Endothelial cell of umbilical vein (primary cell): ENCODE results near the gene LRRC8C. TPM values are rescaled to one million over a fixed set of nuclear protein-coding genes. Genes with fewer than 3 reads are reported as not detected.

ENCODE experiments used
- BruUV-seq: library from RNA; stranded (reverse); fragments of 400-500 nt; replicated peaks from 2 replicates; lab custom pipeline; 2021; lab: Mats Ljungman, UMichigan
- CTCF ChIA-PET: fragments of 300-600, 350-600 bp; sonication (Branson Sonifier 250); formaldehyde crosslinking; loops from one replicate; lab custom pipeline; 2021; ENCODE audit warnings: antibody characterized with exemption, inconsistent platforms; lab: Charles Lee
- POLR2A ChIA-PET: fragments of 300-600, 350-600 bp; sonication (Branson Sonifier 250); formaldehyde crosslinking; loops from one replicate; lab custom pipeline; 2021; ENCODE audit warnings: antibody characterized with exemption, inconsistent platforms; lab: Charles Lee
- DNase-seq: peaks from one replicate; pipeline ENCODE4 v3.0.0-alpha.2; 2011; ENCODE audit warnings: low read depth, low spot score
- FAIRE-seq: peaks from 2 replicates; lab custom pipeline; 2011; peaks lifted over from hg19 to GRCh38; lab: Jason Lieb, UNC
- H2AFZ ChIP-seq: 2 replicates; pipeline ENCODE4 v1.6.0; 2012; ENCODE audit warnings: low read depth, low read length, control low read depth, inconsistent platforms
- H3K27ac ChIP-seq: 2 replicates; pipeline ENCODE4 v1.5.1; 2011; ENCODE audit warnings: low read depth, mild to moderate bottlenecking, control low read depth, low read length, moderate library complexity; ENCODE audit not compliant: insufficient read depth
- H3K27me3 ChIP-seq, 2 experiments: 2 replicates each; pipeline versions ENCODE4 v1.6.0 to v1.6.1; 2011; ENCODE audit warnings: low read length in 2 of 2, mixed read lengths in 1 of 2; ENCODE audit not compliant: control insufficient read depth in 2 of 2, insufficient read depth in 2 of 2
- H3K36me3 ChIP-seq, 2 experiments: 2 replicates in 1 of 2; 3 replicates in 1 of 2; pipeline ENCODE4 v1.5.1; 2011; ENCODE audit warnings: low read length in 2 of 2, mild to moderate bottlenecking in 1 of 2, moderate library complexity in 1 of 2; ENCODE audit not compliant: control insufficient read depth in 2 of 2, insufficient read depth in 2 of 2; ENCODE audit errors: extremely low read depth in 1 of 2
- H3K4me1 ChIP-seq: 3 replicates; pipeline ENCODE4 v1.5.1; 2011; ENCODE audit warnings: mild to moderate bottlenecking, low read length; ENCODE audit not compliant: control insufficient read depth, insufficient read depth; ENCODE audit errors: extremely low read depth
- H3K4me2 ChIP-seq: 2 replicates; pipeline ENCODE4 v1.6.1; 2011; ENCODE audit warnings: low read length, control low read depth, mixed read lengths; ENCODE audit not compliant: insufficient read depth
- H3K4me3 ChIP-seq, 3 experiments: fragments of 200-600 bp in 1 of 3; sonication (generic), shearing (Covaris generic) in 1 of 3; replicated peaks in 1 of 3; 2 replicates each; pipeline ENCODE4 v1.5.1; 2011 to 2016; ENCODE audit warnings: control low read depth in 3 of 3, low read length in 3 of 3, mild to moderate bottlenecking in 2 of 3, inconsistent platforms in 1 of 3, low read depth in 1 of 3, moderate library complexity in 1 of 3; ENCODE audit not compliant: insufficient read depth in 1 of 3
- H3K79me2 ChIP-seq: 2 replicates; pipeline ENCODE4 v1.6.0; 2012; ENCODE audit warnings: low read length, inconsistent platforms; ENCODE audit not compliant: control insufficient read depth, insufficient read depth
- H3K9ac ChIP-seq: replicated peaks from 2 replicates; pipeline ENCODE3; 2011; ENCODE audit warnings: low read length, control low read depth; ENCODE audit not compliant: insufficient read depth; ENCODE audit errors: extremely low read depth
- H3K9me1 ChIP-seq: replicated peaks from 3 replicates; pipeline ENCODE4 v1.6.0; 2011; ENCODE audit warnings: mild to moderate bottlenecking, low read length; ENCODE audit not compliant: control insufficient read depth, insufficient read depth; ENCODE audit errors: extremely low read depth
- H3K9me3 ChIP-seq: replicated peaks from 2 replicates; pipeline ENCODE4 v1.5.1; 2012; ENCODE audit warnings: low read length, inconsistent platforms; ENCODE audit not compliant: control insufficient read depth, insufficient read depth
- H4K20me1 ChIP-seq: replicated peaks from 2 replicates; pipeline ENCODE3; 2011; ENCODE audit warnings: mild to moderate bottlenecking, low read length; ENCODE audit not compliant: control insufficient read depth, insufficient read depth; ENCODE audit errors: extremely low read depth
- EZH2 ChIP-seq: IDR thresholded peaks from 2 replicates; pipeline ENCODE4 v1.6.1; 2012; ENCODE audit warnings: borderline replicate concordance, low read depth, mild to moderate bottlenecking, moderate library complexity, low read length, inconsistent platforms; ENCODE audit not compliant: severe bottlenecking
- FOS ChIP-seq: IDR thresholded peaks from 2 replicates; pipeline ENCODE4 v1.6.1; 2011; ENCODE audit warnings: mild to moderate bottlenecking, low read length, moderate library complexity, borderline replicate concordance; ENCODE audit not compliant: insufficient read depth
- GATA2 ChIP-seq: IDR thresholded peaks from 2 replicates; pipeline ENCODE4 v1.7.0; 2011; ENCODE audit warnings: low read depth, mild to moderate bottlenecking, moderate library complexity, mixed read lengths, low read length; ENCODE audit not compliant: insufficient read length, insufficient read depth
- JUN ChIP-seq: IDR thresholded peaks from 2 replicates; pipeline ENCODE4 v1.6.1; 2011; ENCODE audit warnings: borderline replicate concordance, low read depth; ENCODE audit not compliant: insufficient read length, insufficient read depth
- MYC ChIP-seq: IDR thresholded peaks from one replicate; pipeline ENCODE4 v1.6.1; 2011; ENCODE audit warnings: mild to moderate bottlenecking, low read depth, low read length
- POLR2A ChIP-seq: IDR thresholded peaks from 2 replicates; pipeline ENCODE4 v1.6.1; 2012; ENCODE audit warnings: low read depth, mild to moderate bottlenecking, control low read depth, low read length
- POLR2AphosphoS5 ChIP-seq: IDR thresholded peaks from 2 replicates; pipeline ENCODE4 v1.6.1; 2012; ENCODE audit warnings: low read depth, mild to moderate bottlenecking, control low read depth, low read length, moderate library complexity; ENCODE audit not compliant: insufficient read depth
- dilution Hi-C: fragments of 300-500 bp; cut with MboI; formaldehyde crosslinking; loops from one replicate; pipeline ENCODE4 v1.15.0; 2019; ENCODE audit warnings: low sequenced_read_pairs; ENCODE audit not compliant: extremely low pct_ligation_motif_present
- intact Hi-C: fragments of 100-400 bp; cut with micrococcal nuclease; formaldehyde crosslinking; loops from one replicate; pipeline ENCODE4 v1.10.0; 2022
- polyA plus RNA-seq, 4 experiments: library from polyadenylated mRNA; depleted of rRNA in 3 of 4; stranded (reverse) in 3 of 4; unstranded in 1 of 4; fragments of >200 nt; gene quantifications; 2 replicates each; pipeline versions ENCODE4 v1.2.1 to v1.2.3, GENCODE V29; 2011 to 2012; ENCODE audit warnings: missing spikeins in 1 of 4
- total RNA-seq: library from RNA; stranded (reverse); gene quantifications from 2 replicates; pipeline ENCODE4 v1.2.3, GENCODE V29; 2021
- TF ChIP-seq, protein P1 (sequence below): IDR thresholded peaks from 2 replicates; pipeline ENCODE4 v1.6.1; 2011; ENCODE audit not compliant: insufficient read depth, insufficient read length
- TF ChIP-seq, protein P2 (sequence below), 2 donors: IDR thresholded peaks; 1 replicate in 1 of 2; 2 replicates in 1 of 2; pipeline ENCODE4 v1.5.1; 2011; ENCODE audit warnings: low read length in 2 of 2, mild to moderate bottlenecking in 2 of 2, moderate library complexity in 2 of 2, control low read depth in 1 of 2, inconsistent platforms in 1 of 2, low read depth in 1 of 2; ENCODE audit not compliant: insufficient read depth in 1 of 2; ENCODE audit errors: extremely low read depth in 1 of 2

Gene LRRC8C
- total and polyA plus RNA-seq, 2 donors (not counting 3 experiments of a cell fraction or from before 2014, with no cell fraction given), result 33.6 to 51.5 TPM

GRCh38 chr1:89605692-89606091 lies 27.2 kb upstream of the LRRC8C start:
- ChIA-PET CTCF (interaction anchor here (1.8 to 5.2 kb wide), 4 partner anchors 27 to 158 kb away, joined by 7 to 37 read pairs (median 24); partner anchors contain the start of gene LRRC8C), POLR2A (no interaction called here)
- Histone ChIP-seq H3K4me2 (no peak overlapping the region), H3K9ac (no peak overlapping the region), H4K20me1 (no peaks in the 10 kb centered on the region), H2AFZ (no peak overlapping the region), H3K27ac (no peak overlapping the region), H3K4me1 (peaks cover 14% of the 10 kb centered on the region), H3K4me3 (no peak overlapping the region), H3K79me2 (no peaks in the 10 kb centered on the region), H3K36me3 (no peaks in the 10 kb centered on the region), H3K9me1 (no peaks in the 10 kb centered on the region), H3K9me3 (no peaks in the 10 kb centered on the region), H3K27me3 (no peaks in the 10 kb centered on the region)
- BruUV-seq, result no TSS peak
- TF ChIP-seq GATA2 (peak; percentile 24), FOS (peak; percentile 84), POLR2A (no peak), JUN (peak; percentile 58), EZH2 (no peak), POLR2AphosphoS5 (peak; percentile 73), MYC (no peak)
- TF ChIP-seq, protein P1, sequence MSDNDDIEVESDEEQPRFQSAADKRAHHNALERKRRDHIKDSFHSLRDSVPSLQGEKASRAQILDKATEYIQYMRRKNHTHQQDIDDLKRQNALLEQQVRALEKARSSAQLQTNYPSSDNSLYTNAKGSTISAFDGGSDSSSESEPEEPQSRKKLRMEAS, result no peak
- TF ChIP-seq, protein P2, sequence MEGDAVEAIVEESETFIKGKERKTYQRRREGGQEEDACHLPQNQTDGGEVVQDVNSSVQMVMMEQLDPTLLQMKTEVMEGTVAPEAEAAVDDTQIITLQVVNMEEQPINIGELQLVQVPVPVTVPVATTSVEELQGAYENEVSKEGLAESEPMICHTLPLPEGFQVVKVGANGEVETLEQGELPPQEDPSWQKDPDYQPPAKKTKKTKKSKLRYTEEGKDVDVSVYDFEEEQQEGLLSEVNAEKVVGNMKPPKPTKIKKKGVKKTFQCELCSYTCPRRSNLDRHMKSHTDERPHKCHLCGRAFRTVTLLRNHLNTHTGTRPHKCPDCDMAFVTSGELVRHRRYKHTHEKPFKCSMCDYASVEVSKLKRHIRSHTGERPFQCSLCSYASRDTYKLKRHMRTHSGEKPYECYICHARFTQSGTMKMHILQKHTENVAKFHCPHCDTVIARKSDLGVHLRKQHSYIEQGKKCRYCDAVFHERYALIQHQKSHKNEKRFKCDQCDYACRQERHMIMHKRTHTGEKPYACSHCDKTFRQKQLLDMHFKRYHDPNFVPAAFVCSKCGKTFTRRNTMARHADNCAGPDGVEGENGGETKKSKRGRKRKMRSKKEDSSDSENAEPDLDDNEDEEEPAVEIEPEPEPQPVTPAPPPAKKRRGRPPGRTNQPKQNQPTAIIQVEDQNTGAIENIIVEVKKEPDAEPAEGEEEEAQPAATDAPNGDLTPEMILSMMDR (IDR thresholded peaks at IDR 0.05; ENCODE audit: extremely low read depth in 1 of 2, insufficient read depth in 1 of 2, low read depth in 1 of 2, low read length in 2 of 2), result no peak
- intact Hi-C loops, result loop anchor here (5.0 to 10.0 kb wide), 2 partner anchors 308 to 379 kb away; no protein-coding TSS in a partner anchor
- FAIRE-seq (peak; percentile 98), DNase-seq (peak; percentile 82)
- dilution Hi-C loops, result no loop called here
